K562 (cell line): ENCODE measurements around the gene SLC26A2.

ENCODE experiments used
- NR2C2 ChIP-seq, 2 experiments: fragments of 200-800 bp in 1 of 2; sonication (Bioruptor generic) in 1 of 2; sonication (generic) in 1 of 2; formaldehyde crosslinking in 1 of 2; IDR thresholded peaks; 2 replicates each; pipeline versions ENCODE4 v1.6.1 to v1.8.0; 2016 to 2022; ENCODE audit warnings: mild to moderate bottlenecking in 1 of 2, missing compliant biosample characterization in 1 of 2, missing genetic modification characterization in 1 of 2, missing genetic modification reagents in 1 of 2
- POU5F1 ChIP-seq: fragments of 150-350 bp; IDR thresholded peaks from 2 replicates; pipeline ENCODE4 v1.6.1; 2014; ENCODE audit warnings: borderline replicate concordance, low read length, low read depth, mild to moderate bottlenecking; ENCODE audit not compliant: partially characterized antibody
- SP2 ChIP-seq: IDR thresholded peaks from 2 replicates; pipeline ENCODE4 v1.6.1; 2011; ENCODE audit warnings: mild to moderate bottlenecking, low read depth, low read length, moderate library complexity; ENCODE audit not compliant: poor library complexity, severe bottlenecking; ENCODE audit errors: extremely low read depth
- TF ChIP-seq, protein P1 (sequence below): sonication (generic); formaldehyde crosslinking; IDR thresholded peaks from 2 replicates; pipeline ENCODE4 v1.8.0; 2023; ENCODE audit warnings: mild to moderate bottlenecking, missing genetic modification reagents

DNA sequence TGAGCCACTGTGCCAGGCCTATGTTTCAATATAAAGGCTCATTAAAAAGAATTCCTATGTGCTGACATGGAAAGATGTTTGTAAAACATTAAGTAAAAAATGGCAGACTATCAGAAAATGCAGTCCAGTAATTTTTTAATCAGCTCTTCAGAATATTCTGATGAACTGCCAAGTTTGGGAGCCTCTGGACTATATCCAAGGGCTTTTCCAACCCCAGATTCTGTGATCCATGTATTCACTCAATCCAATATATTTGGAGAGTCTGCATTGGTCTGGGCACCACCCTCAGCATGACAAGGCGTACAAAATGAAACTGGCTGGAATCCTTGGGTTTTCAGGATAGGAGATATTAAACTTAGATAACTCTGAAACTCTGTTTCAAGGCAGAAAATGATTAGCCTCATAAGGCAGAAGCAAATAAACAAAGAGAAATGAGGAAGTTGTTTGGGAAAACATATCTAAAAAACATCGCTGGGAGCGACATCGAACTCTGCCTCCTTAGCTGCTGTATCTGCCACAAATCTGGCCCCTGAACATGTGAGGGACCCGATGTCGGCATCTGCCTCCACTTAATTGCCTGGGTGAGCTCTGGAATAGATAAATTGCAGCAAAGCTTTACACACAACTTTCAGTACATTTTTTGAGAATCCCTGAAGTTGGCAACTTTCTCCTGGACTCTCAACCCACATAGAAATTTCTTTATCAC, 30.4 kb upstream of the SLC26A2 start:
- TF ChIP-seq NR2C2 (CRISPR knock-in tag; IDR thresholded peaks at IDR 0.05) (no peak), NR2C2 (tag; IDR thresholded peaks at IDR 0.05) (no peak), SP2 (no peak), POU5F1 (no peak)
- TF ChIP-seq, protein P1, sequence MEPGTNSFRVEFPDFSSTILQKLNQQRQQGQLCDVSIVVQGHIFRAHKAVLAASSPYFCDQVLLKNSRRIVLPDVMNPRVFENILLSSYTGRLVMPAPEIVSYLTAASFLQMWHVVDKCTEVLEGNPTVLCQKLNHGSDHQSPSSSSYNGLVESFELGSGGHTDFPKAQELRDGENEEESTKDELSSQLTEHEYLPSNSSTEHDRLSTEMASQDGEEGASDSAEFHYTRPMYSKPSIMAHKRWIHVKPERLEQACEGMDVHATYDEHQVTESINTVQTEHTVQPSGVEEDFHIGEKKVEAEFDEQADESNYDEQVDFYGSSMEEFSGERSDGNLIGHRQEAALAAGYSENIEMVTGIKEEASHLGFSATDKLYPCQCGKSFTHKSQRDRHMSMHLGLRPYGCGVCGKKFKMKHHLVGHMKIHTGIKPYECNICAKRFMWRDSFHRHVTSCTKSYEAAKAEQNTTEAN (CRISPR knock-in tag) = no peak
